NCI-H2107 (cell line): ENCODE measurements around the gene RAB11FIP3.
"Not testable (repeated sequence)": the region's sequence is repeated elsewhere in the genome, so short reads cannot be mapped to it uniquely, and the experiment has no call there.

Experiments
- DNase-seq: peaks from one replicate; lab custom pipeline; 2025; lab: John Stamatoyannopoulos, UW

The RAB11FIP3 gene

DNA sequence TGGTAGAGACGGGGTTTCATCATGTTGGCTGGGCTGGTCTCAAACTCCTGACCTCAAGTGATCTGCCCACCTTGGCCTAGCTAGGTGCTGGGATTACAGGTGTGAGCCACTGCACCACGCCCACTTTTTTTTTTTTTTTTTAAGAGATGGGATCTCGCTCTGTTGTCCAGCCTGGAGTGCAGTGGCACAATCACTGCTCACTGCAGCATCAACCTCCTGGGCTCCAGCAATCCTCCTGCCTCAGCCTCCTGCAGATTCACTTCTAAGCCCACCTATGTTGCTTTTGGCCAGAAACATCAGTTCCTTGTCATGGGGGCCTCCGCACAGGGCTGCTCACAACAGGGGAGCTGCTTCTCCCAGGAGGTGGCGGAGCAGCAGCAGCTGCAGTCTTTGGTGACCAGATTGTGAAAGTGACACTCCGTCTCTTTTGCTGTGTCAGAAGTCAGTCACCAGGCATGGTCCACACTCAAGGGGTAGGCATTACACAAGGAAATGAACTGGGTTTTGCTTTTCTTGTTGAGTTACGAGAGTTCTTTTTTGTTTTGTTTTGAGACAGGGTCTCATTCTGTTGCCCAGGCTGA, 32.9 kb upstream of the RAB11FIP3 start:
- DNase-seq, result no peak

DNA sequence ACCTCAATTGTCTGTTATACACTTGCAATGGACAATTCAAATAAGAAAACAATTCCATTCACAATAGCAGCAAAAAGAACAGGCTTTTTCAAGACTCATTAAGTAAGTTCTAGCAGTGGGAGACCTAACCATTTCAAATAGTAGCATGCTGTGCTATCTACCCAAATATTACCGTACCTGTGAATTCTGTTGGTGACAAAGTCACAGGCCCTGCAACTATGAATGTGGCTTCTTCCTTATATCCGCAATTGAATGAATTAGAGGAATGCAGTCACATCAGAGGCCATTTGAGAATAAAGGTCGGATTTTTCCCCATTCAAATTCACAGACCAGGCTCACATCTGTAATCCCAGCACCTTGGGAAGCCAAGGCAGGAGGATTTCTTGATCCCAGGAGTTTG, 29.2 kb upstream of the RAB11FIP3 start:
- DNase-seq, result no peak

DNA sequence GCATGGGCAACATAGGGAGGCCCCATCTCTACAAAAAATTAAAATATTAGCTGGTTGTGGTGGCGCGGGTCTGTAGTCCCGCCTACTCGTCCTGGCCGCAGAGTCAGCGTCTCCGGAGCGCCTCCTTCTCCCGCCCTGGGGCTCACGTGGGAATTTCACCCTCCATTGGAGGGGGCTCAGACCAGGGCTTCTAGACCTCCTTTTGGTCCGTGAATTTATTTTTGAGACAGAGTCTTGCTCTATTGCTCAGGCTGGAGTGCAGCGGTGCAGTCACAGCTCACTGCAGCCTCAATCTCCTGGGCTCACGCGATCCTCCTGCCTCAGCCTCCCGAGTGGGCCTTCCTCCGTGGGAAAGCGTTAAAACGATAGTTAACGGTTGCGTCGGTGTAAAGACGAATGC, 28.8 kb upstream of the RAB11FIP3 start:
- DNase-seq, result no peak

DNA sequence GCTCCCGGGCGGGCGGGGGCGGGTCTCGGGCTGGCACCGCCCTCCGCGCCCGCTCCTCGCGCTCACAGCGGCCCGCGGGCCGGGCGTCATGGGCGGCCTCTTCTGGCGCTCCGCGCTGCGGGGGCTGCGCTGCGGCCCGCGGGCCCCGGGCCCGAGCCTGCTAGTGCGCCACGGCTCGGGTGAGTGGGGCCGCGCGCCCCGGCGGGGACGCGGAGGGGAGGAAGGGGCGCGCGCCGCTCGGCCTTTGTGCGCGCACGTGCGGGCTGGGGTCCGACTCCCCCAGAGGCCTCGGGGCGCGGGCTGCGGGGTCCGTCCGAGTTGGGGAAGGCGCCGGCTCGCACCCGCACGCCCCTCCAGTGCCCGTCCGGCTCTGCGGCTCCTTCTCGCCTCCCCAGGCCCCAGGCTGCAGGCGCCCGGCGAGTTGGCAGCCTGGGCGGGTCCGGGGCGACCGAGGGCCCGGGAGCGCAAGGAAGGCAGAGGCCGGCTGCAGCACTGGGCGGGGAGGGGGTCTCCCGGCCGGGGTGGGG, 28.3 kb upstream of the RAB11FIP3 start, which contains the start of gene NME4:
NME4 (plus strand) TSS at position 65 of the 527 bp plus-strand sequence; CDS start at position 89, 24 bp downstream.
- no peak for DNase-seq

DNA sequence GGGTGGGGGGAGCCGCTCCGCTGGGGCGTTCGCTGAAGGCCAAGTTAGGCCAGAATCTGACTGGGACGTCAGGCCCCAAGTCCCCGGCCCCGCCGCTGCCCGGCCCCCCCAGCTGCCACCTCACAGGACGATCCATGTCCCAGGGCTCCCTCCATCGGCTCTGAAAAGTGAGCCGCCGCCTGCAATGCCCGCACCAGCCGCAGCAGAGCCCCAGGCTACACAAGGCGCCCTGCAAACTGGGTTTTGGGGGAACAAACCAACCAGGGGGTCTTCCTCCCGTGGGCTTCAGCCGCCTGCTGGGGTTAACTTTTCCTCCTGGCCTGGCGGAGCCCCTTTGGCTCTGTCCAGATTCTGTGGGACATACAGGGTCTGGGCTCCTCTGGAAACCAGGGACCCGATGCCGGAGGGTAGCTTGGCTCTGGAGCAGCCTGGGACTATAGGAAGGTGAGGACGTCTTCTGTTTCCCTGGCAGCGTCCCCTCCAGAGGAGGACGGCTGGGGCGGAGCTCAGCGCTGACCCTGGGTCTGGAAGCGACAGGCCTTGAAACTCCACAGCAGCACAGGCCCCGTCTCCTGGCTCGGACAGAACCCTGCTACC, 27.6 kb upstream of the RAB11FIP3 start:
- no peak for DNase-seq

DNA sequence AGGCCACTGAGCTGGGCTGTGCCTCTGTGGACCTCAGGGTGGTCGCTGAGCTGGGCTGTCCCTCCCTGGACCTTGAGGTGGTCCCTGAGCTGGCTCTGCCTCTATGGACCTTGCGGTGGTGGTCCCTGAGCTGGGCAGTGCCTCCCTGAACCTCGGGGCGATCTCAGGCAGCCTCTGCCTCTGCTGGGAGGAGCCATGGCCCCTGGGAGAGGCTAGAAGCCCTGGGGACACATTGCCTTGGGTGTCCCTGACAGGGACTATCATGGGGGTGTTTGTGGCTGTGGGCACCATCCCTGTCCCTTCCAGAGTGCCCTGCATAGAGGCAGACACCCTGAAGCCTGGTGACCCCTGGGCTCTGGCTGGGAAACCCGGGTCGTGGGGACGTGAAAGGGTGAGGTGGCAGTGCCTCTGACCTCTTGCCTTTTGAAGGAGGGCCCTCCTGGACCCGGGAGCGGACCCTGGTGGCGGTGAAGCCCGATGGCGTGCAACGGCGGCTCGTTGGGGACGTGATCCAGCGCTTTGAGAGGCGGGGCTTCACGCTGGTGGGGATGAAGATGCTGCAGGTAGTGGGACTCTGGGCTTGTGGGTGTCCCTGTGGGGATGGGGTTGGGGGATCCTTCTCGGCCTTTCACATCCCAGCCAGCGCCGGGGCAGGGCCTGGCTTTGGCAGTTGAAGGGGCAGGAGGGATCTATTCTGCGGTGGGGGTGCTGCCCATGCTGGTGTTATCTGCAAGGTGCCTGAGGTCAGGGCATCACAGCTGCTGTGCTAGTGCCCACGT, 26.7 kb upstream of the RAB11FIP3 start:
- DNase-seq, result no peak

DNA sequence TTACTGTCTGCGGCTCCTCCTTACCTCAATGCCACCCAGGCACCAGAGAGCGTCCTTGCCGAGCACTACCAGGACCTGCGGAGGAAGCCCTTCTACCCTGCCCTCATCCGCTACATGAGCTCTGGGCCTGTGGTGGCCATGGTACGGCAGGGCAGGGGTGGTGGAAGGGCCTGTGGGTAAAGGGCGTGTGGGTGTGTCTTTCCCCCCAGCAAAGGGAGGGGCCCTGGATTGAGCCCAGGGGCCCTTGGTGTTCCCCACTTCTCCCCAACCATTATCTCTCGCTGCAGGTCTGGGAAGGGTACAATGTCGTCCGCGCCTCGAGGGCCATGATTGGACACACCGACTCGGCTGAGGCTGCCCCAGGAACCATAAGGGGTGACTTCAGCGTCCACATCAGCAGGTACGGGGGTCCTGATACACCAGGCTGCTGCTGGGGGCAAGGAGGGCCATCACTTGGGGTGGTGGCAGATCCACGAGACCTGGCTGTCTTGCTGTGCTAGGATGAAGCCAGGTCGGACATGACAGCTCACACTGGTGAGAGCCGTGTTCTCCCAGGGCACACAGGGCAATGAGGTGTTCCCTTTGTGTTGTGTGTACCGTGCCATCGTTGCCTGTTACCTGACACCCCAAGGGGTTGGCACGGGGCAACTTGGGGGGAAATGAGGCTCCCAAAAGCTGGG, 26.0 kb upstream of the RAB11FIP3 start:
- DNase-seq, result no peak

DNA sequence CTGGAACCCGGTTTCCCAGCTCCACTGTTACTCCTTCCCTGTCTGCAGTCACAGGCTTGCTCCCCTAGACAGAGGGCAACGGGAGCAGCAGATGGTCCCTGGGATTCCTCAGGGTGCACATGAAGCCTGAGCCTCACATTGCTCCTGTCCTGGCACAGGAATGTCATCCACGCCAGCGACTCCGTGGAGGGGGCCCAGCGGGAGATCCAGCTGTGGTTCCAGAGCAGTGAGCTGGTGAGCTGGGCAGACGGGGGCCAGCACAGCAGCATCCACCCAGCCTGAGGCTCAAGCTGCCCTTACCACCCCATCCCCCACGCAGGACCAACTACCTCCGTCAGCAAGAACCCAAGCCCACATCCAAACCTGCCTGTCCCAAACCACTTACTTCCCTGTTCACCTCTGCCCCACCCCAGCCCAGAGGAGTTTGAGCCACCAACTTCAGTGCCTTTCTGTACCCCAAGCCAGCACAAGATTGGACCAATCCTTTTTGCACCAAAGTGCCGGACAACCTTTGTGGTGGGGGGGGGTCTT, 25.3 kb upstream of the RAB11FIP3 start:
- no peak for DNase-seq

DNA sequence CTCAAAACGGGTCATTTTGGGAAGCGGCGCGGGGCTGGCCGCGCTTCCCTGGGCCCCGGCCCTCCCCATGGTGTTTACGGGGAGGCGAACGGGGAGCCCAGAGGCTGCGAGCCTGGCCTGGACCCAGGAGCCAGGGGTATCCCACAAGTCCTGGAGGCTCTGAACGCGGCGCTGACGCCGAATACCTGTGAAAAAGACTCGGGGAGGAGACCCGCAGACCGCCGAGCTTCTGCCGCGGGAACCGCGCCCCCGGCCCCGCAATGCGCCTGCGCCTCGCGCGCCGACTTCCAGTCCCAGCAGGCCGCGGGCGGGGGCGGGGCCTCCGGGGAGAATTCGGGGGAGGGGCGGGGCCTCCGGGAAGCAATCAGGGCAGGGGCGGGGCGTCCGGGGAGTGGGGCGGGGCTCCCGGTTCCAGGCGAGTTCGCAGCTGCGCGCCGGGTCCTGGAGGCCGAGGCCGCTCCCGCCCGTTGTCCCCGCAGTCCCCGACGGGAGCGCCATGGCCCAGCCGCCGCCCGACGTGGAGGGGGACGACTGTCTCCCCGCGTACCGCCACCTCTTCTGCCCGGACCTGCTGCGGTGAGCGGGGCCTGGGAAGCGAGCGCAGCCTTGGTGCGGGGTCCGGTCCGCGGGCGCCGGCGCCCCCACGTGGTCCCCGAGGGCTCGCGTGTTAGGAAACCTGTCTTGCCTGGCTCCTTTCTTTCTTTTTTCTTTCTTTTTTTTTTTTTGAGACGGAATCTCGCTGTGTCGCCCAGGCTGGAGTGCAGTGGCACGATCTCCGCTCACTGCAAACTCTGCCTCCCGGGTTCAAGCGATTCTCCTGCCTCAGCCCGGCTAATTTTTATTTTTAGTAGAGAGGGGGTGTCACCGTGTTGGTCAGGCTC, 23.7 kb upstream of the RAB11FIP3 start, which contains the start of gene DECR2:
DECR2 (plus strand) TSS at position 418 of the 881 bp plus-strand sequence; CDS start at position 497, 79 bp downstream.
- DNase-seq, result peak; percentile 85

DNA sequence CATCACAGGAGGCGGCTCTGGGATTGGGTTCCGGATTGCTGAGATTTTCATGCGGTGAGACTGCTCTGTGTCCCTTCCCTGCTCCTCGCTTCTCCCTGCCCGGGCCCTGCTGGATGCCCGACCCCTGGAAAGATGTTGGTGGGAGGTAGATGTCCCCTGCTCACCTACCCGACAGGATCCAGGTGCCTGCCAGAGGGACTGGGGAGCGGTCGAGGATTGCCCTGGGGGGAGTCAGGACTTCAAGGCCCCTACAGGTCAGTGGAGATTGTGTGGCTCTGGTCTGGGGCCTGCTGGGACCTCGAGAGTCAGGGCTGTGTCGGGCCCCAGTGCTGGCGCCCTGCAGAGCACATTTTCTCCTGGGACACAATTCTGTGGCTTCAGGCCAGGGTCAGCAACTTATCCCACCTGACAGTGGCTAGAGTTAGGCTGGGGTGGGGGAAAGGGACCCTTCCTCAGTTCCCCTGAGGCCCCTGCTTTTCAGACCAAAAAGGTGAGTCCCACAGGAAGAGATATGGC, 20.4 kb upstream of the RAB11FIP3 start:
- no peak for DNase-seq

DNA sequence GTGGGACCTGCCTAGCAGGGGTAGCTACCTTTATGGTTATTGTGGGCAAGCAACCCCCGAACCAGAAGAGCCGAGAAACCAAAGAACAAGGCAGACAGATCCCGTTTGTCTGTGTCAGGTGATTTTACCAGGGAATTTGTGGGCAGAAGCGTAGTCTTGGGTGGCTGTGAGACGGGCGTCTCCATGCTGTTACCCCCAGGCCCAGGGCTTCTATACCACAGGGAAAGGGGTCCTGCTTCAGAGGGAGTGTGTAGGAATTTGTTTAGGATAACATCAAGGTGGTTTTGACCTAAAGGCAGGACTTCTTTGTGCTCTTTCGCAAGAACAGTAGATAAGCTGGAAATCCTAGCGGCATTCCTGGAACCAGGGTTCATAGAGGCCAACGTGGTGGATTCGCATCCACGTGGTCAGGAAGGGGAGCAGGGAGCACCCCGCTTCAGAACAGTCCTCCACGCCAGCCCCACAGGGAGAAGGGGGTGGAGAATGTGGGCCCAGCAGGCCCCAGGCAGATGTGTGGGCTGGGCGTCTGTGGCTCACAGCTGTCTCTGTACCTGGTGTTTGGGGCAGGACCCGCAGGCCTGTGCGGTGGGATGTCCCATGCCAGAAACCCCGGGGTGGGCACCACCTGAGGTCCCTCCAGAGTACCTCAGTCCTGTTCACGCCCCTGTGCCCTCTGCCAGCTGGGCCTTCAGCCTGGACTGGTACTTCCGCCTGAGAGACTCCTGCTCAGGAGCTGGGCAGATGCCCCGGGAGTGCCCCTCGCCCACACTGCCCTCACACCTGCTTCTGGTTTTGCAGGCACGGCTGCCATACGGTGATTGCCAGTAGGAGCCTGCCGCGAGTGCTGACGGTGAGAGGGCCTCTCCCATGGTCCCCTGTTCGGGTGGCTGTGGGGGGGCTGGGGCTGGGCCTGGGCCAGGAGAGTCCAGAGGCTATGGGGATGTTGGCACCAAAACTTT, 19.6 kb upstream of the RAB11FIP3 start:
- no peak for DNase-seq

DNA sequence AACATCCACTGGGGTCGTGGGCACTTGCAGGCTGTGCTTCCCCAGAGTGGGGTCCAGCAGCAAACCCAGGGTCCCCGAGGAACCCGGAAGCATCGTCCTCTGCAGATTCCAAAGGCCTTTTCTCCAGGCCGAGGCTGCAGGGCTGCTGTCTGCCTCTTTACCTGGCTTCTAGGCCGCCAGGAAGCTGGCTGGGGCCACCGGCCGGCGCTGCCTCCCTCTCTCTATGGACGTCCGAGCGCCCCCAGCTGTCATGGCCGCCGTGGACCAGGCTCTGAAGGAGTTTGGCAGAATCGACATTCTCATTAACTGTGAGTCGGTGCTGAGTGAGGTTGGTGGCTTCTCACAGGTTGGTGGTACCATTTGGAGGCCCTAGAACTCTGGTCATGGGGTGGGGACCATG, 18.2 kb upstream of the RAB11FIP3 start:
- no peak for DNase-seq

DNA sequence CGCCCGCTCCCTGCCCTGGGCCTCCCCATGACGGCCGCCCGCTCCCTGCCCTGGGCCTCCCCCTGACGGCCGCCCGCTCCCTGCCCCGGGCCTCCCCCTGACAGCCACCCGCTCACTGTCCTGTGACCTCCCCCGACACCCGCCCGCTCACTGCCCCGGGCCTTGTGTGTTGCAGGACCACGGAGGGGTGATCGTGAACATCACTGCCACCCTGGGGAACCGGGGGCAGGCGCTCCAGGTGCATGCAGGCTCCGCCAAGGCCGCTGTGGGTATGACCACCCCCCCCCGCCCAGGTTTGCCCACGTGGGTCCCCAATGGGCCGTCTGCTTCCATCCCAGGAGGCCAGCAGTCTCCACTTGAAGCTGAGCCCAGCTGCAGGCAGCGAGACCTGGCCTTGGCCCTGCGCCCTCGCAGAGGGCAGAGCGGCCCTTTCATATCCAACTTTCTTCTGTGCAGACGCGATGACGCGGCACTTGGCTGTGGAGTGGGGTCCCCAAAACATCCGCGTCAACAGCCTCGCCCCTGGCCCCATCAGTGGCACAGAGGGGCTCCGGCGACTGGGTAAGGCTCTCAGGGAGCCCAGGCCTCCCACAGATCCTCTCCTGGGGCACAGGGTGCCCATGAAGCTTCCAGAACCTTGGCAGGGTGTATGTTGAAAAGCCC, 14.8 kb upstream of the RAB11FIP3 start:
- no peak for DNase-seq

DNA sequence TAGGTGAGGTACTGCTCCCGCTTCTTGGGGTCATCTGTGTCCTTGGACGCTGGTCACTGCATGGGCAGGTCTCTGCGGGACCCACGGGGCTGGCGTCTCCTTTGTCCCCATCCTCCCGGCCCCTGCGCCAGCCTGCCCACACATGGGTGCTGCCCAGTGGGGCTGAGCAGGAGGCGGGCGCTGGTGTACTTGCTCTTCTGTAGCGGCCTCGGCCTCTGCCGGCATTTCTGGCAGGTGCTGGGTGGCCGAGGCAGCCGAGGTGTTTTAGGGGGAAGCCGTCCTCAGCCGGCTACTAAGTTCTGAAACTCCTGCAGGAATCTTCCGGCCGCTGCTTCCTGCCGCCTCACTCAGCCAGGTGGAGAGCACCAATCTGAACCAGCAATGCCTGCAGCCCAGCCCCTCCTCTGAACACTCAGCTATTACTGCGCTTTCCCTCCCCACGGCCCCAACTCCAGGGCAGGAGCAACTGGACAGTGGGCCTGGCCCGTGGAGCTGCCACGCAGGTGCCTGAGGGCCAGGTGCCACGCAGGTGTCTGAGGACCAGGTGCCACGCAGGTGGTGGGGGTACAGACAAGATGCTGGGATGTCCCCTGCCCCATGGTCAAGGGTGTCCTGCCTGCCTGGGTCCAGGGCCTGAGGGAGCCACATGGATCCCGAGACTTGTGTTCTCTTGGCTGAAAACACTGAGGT, 13.7 kb upstream of the RAB11FIP3 start:
- DNase-seq, result no peak

DNA sequence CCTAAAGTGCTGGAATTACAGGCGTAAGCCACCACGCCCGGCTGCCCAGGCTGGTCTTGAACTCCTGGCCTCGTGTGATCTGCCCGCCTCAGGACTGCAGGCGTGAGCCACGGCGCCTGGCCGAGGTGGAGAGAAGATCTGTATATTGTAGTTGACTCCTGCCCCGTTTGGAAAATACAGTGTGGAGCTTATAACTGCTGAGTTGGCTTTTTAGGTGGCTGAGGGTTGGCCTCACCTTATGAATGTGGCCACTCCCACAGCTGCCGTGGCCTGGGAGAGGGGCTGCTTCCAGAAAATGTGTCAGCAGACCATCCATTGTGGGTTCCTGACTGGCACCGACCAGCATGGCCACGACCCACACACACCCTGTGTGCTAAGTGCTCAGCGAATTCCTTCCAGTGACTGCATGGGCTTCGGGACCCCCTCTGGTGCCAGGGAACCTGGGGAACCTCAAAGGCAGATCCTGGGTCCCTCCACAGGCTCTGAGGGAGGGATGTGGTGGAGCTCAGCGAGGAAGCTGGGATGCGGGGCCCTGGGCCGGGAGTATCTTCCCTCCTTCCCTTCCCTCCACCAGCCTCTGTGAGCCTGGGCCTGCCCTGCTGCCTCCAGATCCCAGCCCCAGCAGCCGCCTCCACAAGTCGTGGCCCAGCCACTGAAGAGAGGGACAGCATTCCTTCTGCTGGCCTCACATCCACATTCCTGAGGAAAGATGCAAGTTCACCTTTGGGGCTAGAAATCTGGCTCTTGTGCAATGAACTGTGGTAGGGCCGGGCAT, 10.9 kb upstream of the RAB11FIP3 start:
- DNase-seq, result no peak

DNA sequence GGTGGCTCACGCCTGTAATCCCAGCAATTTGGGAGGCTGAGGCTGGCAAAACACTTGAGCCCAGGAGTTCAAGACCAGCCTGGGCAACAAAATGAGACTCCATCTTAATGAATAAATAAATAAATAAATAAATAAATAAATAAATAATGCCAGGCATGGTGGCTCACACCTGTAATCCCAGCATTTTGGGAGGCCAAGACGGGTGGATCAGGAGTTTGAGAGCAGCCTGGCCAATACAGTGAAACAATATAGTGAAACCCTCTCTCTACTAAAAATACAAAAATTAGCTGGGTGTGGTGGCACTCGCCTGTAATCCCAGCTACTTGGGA, 10.3 kb upstream of the RAB11FIP3 start:
- not testable (repeated sequence) for DNase-seq

DNA sequence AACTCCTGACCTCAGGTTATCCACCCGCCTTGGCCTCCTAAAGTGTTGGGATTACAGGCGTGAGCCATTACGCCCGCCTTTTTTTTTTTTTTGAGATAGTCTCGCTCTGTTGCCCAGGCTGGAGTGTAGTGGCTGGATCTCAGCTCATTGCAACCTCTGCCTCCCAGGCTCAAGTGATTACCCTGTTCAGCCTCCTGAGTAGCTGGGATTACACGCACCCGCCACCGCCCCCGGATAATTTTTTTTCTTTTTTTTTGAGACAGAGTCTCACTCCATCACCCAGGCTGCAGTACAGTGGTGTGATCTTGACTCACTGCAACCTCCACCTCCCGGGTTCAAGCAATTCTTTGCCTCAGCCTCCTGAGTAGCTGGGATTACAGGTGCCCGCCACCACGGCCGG, 3.3 kb upstream of the RAB11FIP3 start:
- not testable (repeated sequence) for DNase-seq
